Ovary (tissue), 9 donors: ENCODE data around the gene VWCE. TPM values are rescaled to one million over a fixed set of nuclear protein-coding genes. Genes with fewer than 3 reads are reported as not detected.

ENCODE experiments used
- DNase-seq, 5 donors: peaks; one replicate each; pipeline ENCODE4 v3.0.0-alpha.2; 2019 to 2020
- H3K27ac ChIP-seq, 2 donors: fragments of 200-600 bp; one replicate each; pipeline versions ENCODE4 v1.5.1 to v1.8.0; 2019 to 2022
- H3K27me3 ChIP-seq: fragments of 200-600 bp; one replicate; pipeline ENCODE4 v1.8.0; 2022
- H3K36me3 ChIP-seq: fragments of 200-600 bp; sonication (generic); one replicate; pipeline ENCODE4 v1.5.1; 2019
- H3K4me1 ChIP-seq: one replicate; pipeline ENCODE4 v1.8.1; 2013; ENCODE audit warnings: mild to moderate bottlenecking, moderate library complexity; ENCODE audit not compliant: insufficient read depth
- H3K4me3 ChIP-seq: fragments of 200-600 bp; sonication (generic); one replicate; pipeline ENCODE4 v1.5.1; 2017
- H3K9me3 ChIP-seq, 2 donors: fragments of 200-600 bp in 1 of 2; sonication (generic) in 1 of 2; one replicate each; pipeline versions ENCODE4 v1.5.1 to v1.8.1; 2013 to 2019; ENCODE audit warnings: mild to moderate bottlenecking in 1 of 2, moderate library complexity in 1 of 2
- EP300 ChIP-seq: sonication (generic); formaldehyde crosslinking; IDR thresholded peaks from one replicate; pipeline ENCODE4 v1.6.1; 2017; ENCODE audit warnings: antibody characterized with exemption
- POLR2A ChIP-seq: fragments of 450-650 bp; IDR thresholded peaks from one replicate; pipeline ENCODE4 v1.6.1; 2017; ENCODE audit warnings: antibody characterized with exemption, mild to moderate bottlenecking, moderate library complexity
- WGBS, 3 donors: extraction: QIAGEN DNeasy Blood & Tissue Kit in 1 of 3; methylation state at CpG; one replicate each; pipeline versions ENCODE4 v1.1.5 to v1.1.7; 2013 to 2017; 5-methylcytosine and 5-hydroxymethylcytosine counted together
- intact Hi-C, 4 donors: fragments of 100-400 bp; cut with DNase I; formaldehyde crosslinking; loops; one replicate each; pipeline versions ENCODE4 v1.11.0 to v1.15.1; 2022 to 2023
- polyA plus RNA-seq, 2 donors: library from polyadenylated mRNA; stranded (reverse); fragments of 200-250 nt in 1 of 2; fragments of 350-450 nt in 1 of 2; fragmentation: Illumina TruSeq in 1 of 2; extraction: RNeasy Lipid Tissue Mini Kit (QIAGEN cat#74804) in 1 of 2; gene quantifications; one replicate each; pipeline ENCODE4 v1.2.3, GENCODE V29; 2013 to 2014
- total RNA-seq, 7 donors: library from RNA; depleted of rRNA in 2 of 7; stranded (reverse); fragments of >200 nt in 2 of 7; fragmentation: NEBNext Ultra II Directional in 3 of 7; extraction: Animal tissue kit (Norgen Biotek cat#: 25700) in 3 of 7; gene quantifications; one replicate each; pipeline versions ENCODE4 v1.1.0 to v1.2.4, GENCODE V29; 2016 to 2023
- TF ChIP-seq, protein P1 (sequence below), 3 donors: fragments of 450-650 bp in 2 of 3; fragments of 200-600 bp in 1 of 3; IDR thresholded peaks; one replicate each; pipeline versions ENCODE4 v1.5.1 to v1.8.0; 2016 to 2022; ENCODE audit warnings: antibody characterized with exemption in 3 of 3, mild to moderate bottlenecking in 1 of 3
- donor health status: DM: no; HTN: no; CAD: no; lungs with moderate emphysema.
- donor health status: DM: no; HTN: no; CAD: no.
- donor health status: Bipolar disorder and iron deficiency.
- donor health status: DM: yes; HTN: yes; CAD: no.
- donor health status: DM: no; HTN: no; CAD: no.
- donor health status: DM: yes; HTN: yes; CAD: no.

VWCE gene
- total and polyA plus RNA-seq, 9 donors: 1.9 to 39.9 (median 11.9) TPM

DNA sequence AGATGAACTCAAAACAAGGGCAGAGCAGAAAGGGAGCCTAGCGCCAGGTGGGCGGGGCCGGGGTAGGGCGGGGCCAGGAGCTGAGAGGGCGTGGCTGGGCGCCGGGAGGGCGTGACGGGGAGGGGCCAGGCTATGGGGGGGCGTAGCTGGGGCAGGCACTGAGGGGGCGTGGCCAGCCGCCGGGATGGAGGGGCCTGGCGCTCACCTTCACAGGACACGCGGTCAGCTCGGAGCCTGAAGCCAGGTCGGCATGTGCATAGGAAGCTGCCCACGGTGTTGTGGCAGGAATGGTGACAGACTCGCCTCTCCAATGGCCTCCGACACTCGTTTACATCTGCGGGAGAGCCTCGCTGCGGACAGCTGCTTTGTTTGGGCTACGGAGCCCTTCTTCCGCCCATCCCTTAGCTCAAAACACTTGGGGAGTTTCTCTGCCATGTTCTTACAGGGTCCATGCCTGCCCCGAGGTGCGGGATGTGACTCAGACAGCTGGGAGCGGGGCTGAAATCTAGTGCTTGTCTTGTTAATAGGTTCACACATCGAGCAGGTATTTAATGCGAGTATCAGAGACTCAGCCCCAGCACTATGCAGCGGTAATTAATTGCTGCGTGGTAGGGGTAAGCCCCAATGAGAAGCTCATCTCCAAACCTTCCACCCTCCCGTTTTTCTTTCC is 13.4 kb downstream of the VWCE start:
- DNase-seq: peak; percentile 82 to 91 (median 90)
- 33 to 43% (median 41%) methylated on average over 33 to 35 of the region's 35 CpGs for WGBS, 3 donors
- H3K36me3 ChIP-seq: no peaks in the 10 kb centered on the region
- H3K9me3 ChIP-seq: no peaks in the 10 kb centered on the region
- TF ChIP-seq, protein P1, sequence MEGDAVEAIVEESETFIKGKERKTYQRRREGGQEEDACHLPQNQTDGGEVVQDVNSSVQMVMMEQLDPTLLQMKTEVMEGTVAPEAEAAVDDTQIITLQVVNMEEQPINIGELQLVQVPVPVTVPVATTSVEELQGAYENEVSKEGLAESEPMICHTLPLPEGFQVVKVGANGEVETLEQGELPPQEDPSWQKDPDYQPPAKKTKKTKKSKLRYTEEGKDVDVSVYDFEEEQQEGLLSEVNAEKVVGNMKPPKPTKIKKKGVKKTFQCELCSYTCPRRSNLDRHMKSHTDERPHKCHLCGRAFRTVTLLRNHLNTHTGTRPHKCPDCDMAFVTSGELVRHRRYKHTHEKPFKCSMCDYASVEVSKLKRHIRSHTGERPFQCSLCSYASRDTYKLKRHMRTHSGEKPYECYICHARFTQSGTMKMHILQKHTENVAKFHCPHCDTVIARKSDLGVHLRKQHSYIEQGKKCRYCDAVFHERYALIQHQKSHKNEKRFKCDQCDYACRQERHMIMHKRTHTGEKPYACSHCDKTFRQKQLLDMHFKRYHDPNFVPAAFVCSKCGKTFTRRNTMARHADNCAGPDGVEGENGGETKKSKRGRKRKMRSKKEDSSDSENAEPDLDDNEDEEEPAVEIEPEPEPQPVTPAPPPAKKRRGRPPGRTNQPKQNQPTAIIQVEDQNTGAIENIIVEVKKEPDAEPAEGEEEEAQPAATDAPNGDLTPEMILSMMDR (IDR thresholded peaks at IDR 0.05): no peak
- TF ChIP-seq POLR2A (no peak), EP300 (no peak)
- H3K27me3 ChIP-seq: no peaks in the 10 kb centered on the region
- intact Hi-C loops: no loop called here
- H3K27ac ChIP-seq: peak overlapping the region in 1 of 2 donors; percentile 41
- H3K4me3 ChIP-seq: no peak overlapping the region
- peaks cover 2% of the 10 kb centered on the region for H3K4me1 ChIP-seq

DNA sequence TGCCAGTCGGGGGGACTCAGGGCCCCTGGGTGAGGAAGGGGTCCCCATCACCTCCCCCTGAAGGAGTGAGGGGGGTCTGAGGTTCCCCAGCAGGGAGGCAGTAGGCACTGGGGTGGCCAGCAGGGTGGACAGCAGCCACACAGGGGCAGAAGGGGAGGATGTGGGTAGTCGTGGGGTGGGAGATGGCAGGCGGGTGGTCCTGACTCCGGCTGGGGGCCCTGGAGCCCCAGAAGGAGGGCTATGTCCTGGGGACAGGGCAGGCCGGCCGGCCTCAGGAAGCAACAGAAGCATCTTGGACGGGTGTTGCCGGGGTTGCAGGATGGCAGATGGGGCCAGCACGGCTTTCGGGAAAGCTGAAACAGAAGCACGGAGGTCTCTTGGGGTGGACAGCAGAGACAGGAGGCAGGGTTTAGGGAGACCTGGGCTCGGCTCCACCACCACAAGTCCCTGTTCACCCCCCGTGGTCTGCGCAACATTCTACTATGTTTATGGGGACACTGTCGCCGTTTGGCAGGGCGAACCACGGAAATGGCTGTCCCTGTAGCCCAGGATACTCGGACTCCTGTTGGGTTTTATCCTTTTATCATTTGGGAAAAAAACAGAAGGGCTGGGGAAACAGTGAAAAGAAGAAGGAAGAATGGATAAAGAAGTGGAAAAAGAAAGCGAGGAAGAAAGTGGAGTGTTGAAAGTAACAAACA is 14.1 kb downstream of the VWCE start:
- H3K9me3 ChIP-seq: no peaks in the 10 kb centered on the region
- H3K27me3 ChIP-seq: no peaks in the 10 kb centered on the region
- peaks cover 2% of the 10 kb centered on the region for H3K4me1 ChIP-seq
- intact Hi-C loops: no loop called here
- no peak for DNase-seq
- peak overlapping the region in 1 of 2 donors; percentile 58 for H3K27ac ChIP-seq
- TF ChIP-seq, protein P1 (IDR thresholded peaks at IDR 0.05): no peak
- TF ChIP-seq EP300: no peak
- no peak for TF ChIP-seq POLR2A
- H3K4me3 ChIP-seq: no peak overlapping the region
- H3K36me3 ChIP-seq: no peaks in the 10 kb centered on the region
- WGBS, 3 donors: 61 to 71% (median 67%) methylated on average over 20 of the region's 20 CpGs

DNA sequence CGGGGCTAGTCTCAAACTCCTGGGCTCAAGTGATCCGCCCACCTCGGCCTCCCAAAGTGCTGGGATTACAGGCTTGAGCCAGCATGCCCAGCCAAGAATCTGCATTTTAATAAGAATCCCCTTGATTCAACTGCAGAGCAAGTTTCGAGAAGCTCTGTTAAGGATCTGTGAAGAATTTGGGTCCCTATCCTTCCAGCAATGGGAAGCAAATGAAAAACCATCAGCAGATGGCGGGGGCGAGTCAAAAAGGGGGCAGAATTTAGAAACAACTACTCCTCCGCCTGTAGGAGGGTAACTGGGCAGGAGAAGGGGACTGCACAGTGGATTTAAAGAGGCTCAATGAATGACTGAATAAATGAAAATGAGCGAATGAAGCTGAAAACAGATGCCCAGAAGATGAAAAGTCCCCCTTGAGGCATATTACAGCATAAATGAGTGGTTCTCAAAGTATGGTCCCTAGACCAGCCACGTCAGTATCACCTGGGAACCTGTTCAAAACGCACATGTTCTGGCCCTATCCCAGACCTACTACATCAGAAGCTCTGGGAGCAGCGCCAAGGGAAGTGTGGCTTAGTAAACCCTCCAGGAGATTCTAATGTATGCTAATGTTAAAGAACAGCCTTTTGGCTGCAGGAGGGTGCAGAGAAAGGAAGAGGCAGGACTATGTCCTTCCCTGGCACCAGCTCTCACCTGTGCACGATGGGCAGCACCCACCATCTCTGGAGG is 15.0 kb downstream of the VWCE start:
- no peaks in the 10 kb centered on the region for H3K9me3 ChIP-seq
- H3K4me1 ChIP-seq: peaks cover 2% of the 10 kb centered on the region
- no peaks in the 10 kb centered on the region for H3K36me3 ChIP-seq
- no peak overlapping the region for H3K27ac ChIP-seq
- 74 to 83% (median 81%) methylated on average over 12 of the region's 12 CpGs for WGBS, 3 donors
- no peak overlapping the region for H3K4me3 ChIP-seq
- intact Hi-C loops: no loop called here
- TF ChIP-seq POLR2A (no peak), EP300 (no peak)
- TF ChIP-seq, protein P1 (IDR thresholded peaks at IDR 0.05): no peak
- no peaks in the 10 kb centered on the region for H3K27me3 ChIP-seq
- no peak for DNase-seq

DNA sequence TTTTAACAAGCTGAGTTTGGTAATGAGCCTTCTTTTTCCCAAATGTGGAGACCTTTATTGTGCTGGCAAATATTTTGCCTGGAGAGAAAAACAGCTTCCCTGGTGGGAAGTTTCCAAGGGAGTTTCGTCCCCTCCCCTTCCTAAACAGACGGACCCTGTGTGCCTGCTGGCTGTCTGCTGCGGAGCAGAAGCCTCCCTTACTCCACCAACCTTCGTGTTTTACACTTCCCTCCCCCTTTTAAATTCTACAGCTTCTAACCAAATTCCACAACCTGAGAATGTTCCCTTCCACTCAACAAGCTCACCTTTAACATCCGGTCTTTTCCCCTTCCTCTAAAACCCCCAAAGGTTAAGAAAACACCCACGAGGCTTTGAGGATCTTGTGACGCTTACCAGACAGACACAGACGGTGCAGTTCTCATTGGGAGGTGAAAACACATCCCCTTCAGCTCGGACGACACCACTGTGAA is 17.1 kb downstream of the VWCE start:
- intact Hi-C loops: no loop called here
- H3K9me3 ChIP-seq: no peaks in the 10 kb centered on the region
- peaks cover 2% of the 10 kb centered on the region for H3K4me1 ChIP-seq
- H3K36me3 ChIP-seq: no peaks in the 10 kb centered on the region
- TF ChIP-seq POLR2A: no peak
- no peak for DNase-seq
- 24 to 32% (median 25%) methylated on average over 10 of the region's 10 CpGs for WGBS, 3 donors
- no peak overlapping the region for H3K27ac ChIP-seq
- H3K4me3 ChIP-seq: no peak overlapping the region
- H3K27me3 ChIP-seq: no peaks in the 10 kb centered on the region
